Measurements from ENCODE around the gene XRCC1.
A peak's percentile ranks its signal among the peaks of the same experiment; 100 is the strongest.
"Not testable (repeated sequence)": the region's sequence is repeated elsewhere in the genome, so short reads cannot be mapped to it uniquely, and the experiment has no call there.

Gene XRCC1

GRCh38 chr19:43551399-43552197, 23.7 kb downstream of the XRCC1 start:
- FAIRE-seq (no peak), DNase-seq (ENCODE audit: extremely low spot score, insufficient read length, low read depth) (no peak)

- no peak for DNase-seq (ENCODE audit: extremely low spot score, insufficient read length, low read depth)
- no peak for FAIRE-seq
Measured at GRCh38 chr19:43548706-43549105, 26.6 kb downstream of the XRCC1 start.

GRCh38 chr19:43547926-43548325, 27.4 kb downstream of the XRCC1 start:
- FAIRE-seq; DNase-seq (ENCODE audit: extremely low spot score, insufficient read length, low read depth): not testable (repeated sequence)

GRCh38 chr19:43546581-43546980, 28.7 kb downstream of the XRCC1 start:
- FAIRE-seq (no peak), DNase-seq (ENCODE audit: extremely low spot score, insufficient read length, low read depth) (no peak)

- DNase-seq (ENCODE audit: extremely low spot score, insufficient read length, low read depth) (no peak), FAIRE-seq (no peak)
Measured at GRCh38 chr19:43545981-43546380, 29.3 kb downstream of the XRCC1 start.

- FAIRE-seq (no peak), DNase-seq (ENCODE audit: extremely low spot score, insufficient read length, low read depth) (no peak)
Measured at GRCh38 chr19:43545276-43545675, 30.1 kb downstream of the XRCC1 start.

GRCh38 chr19:43544077-43544476, 31.2 kb downstream of the XRCC1 start:
- DNase-seq (ENCODE audit: extremely low spot score, insufficient read length, low read depth), result no peak
- FAIRE-seq, result no peak

- no peak for FAIRE-seq
- DNase-seq (ENCODE audit: extremely low spot score, insufficient read length, low read depth), result no peak
Measured at GRCh38 chr19:43541920-43542650, 33.2 kb downstream of the XRCC1 start.

GRCh38 chr19:43540381-43540780, 34.9 kb downstream of the XRCC1 start:
- no peak for DNase-seq (ENCODE audit: extremely low spot score, insufficient read length, low read depth)

GRCh38 chr19:43538922-43539321, 36.4 kb downstream of the XRCC1 start:
- DNase-seq (ENCODE audit: extremely low spot score, insufficient read length, low read depth) (no peak), FAIRE-seq (no peak)

More at GRCh38 chr19:43540381-43540780, 34.9 kb downstream of the XRCC1 start:
- no peak for FAIRE-seq

- no peak for FAIRE-seq
- DNase-seq (ENCODE audit: extremely low spot score, insufficient read length, low read depth), result no peak
Measured at GRCh38 chr19:43534816-43535761, 40.2 kb downstream of the XRCC1 start.

- no peak for DNase-seq (ENCODE audit: extremely low spot score, insufficient read length, low read depth)
- no peak for FAIRE-seq
Measured at GRCh38 chr19:43534305-43534815, 41.0 kb downstream of the XRCC1 start.

- FAIRE-seq, result no peak
- peak; percentile 81 for DNase-seq (ENCODE audit: extremely low spot score, insufficient read length, low read depth)
Measured at GRCh38 chr19:43533546-43534304, 41.6 kb downstream of the XRCC1 start.

GRCh38 chr19:43532962-43533545, 42.3 kb downstream of the XRCC1 start, which contains the start of gene ZNF575:
Gene ZNF575, plus strand, starts transcription at chr19:43533188. Its CDS starts 1,235 bp downstream, at chr19:43534423.
- DNase-seq (ENCODE audit: extremely low spot score, insufficient read length, low read depth) (peak; percentile 75), FAIRE-seq (peak; percentile 96)

- DNase-seq (ENCODE audit: extremely low spot score, insufficient read length, low read depth) (no peak), FAIRE-seq (no peak)
Measured at GRCh38 chr19:43532571-43532961, 42.8 kb downstream of the XRCC1 start.

- FAIRE-seq (no peak), DNase-seq (ENCODE audit: extremely low spot score, insufficient read length, low read depth) (no peak)
Measured at GRCh38 chr19:43527860-43528622, 47.3 kb downstream of the XRCC1 start.

GRCh38 chr19:43526884-43527859, 48.2 kb downstream of the XRCC1 start, which contains the start of gene ETHE1:
Gene ETHE1, minus strand, starts transcription at chr19:43527201. Its CDS starts 24 bp downstream, at chr19:43527177.
- DNase-seq (ENCODE audit: extremely low spot score, insufficient read length, low read depth), result no peak
- FAIRE-seq, result peak; percentile 76

Data from GM18507 (cell line).